Testis (tissue), 3 donors: ENCODE measurements around the gene SERPINB10. TPM values are rescaled to one million over a fixed set of nuclear protein-coding genes. Genes with fewer than 3 reads are reported as not detected.

Experiments
- DNase-seq: peaks from one replicate; pipeline ENCODE4 v3.0.0-alpha.2; 2019
- H3K27ac ChIP-seq, 2 donors: fragments of 200-600 bp; sonication (generic); one replicate each; pipeline ENCODE4 v1.5.1; 2019
- H3K27me3 ChIP-seq: fragments of 200-600 bp; sonication (generic); one replicate; pipeline ENCODE4 v1.5.1; 2019
- H3K36me3 ChIP-seq: fragments of 200-600 bp; sonication (generic); one replicate; pipeline ENCODE4 v1.5.1; 2017; ENCODE audit warnings: low read depth; ENCODE audit errors: missing control alignments
- H3K4me1 ChIP-seq: fragments of 200-600 bp; sonication (generic); one replicate; pipeline ENCODE4 v1.5.1; 2019
- H3K4me3 ChIP-seq, 2 donors: fragments of 200-600 bp; sonication (generic); one replicate each; pipeline ENCODE4 v1.5.1; 2017 to 2019
- H3K9me3 ChIP-seq: fragments of 200-600 bp; sonication (generic); one replicate; pipeline ENCODE4 v1.5.1; 2017
- CTCF ChIP-seq, 3 experiments: fragments of 450-650 bp in 2 of 3; fragments of 200-600 bp in 1 of 3; sonication (generic) in 1 of 3; IDR thresholded peaks; one replicate each; pipeline ENCODE4 v1.5.1; 2016 to 2019; ENCODE audit warnings: antibody characterized with exemption in 3 of 3, mild to moderate bottlenecking in 2 of 3, moderate library complexity in 1 of 3
- POLR2A ChIP-seq: fragments of 450-650 bp; IDR thresholded peaks from one replicate; pipeline ENCODE4 v1.6.1; 2017; ENCODE audit warnings: antibody characterized with exemption, mild to moderate bottlenecking, moderate library complexity
- WGBS, 2 donors: methylation state at CpG; one replicate each; pipeline ENCODE4 v1.1.5; 2018; 5-methylcytosine and 5-hydroxymethylcytosine counted together
- intact Hi-C: fragments of 100-400 bp; cut with DNase I; formaldehyde crosslinking; loops from one replicate; pipeline ENCODE4 v1.15.1; 2023; ENCODE audit warnings: low total_unique reads
- polyA plus RNA-seq: library from polyadenylated mRNA; stranded (reverse); fragments of 350-450 nt; fragmentation: Illumina TruSeq; extraction: RNeasy Lipid Tissue Mini Kit (QIAGEN cat#74804); gene quantifications from one replicate; pipeline ENCODE4 v1.2.3, GENCODE V29; 2014; ENCODE audit warnings: low read depth, low replicate concordance; ENCODE audit not compliant: insufficient read depth
- total RNA-seq, 2 donors: library from RNA; depleted of rRNA; stranded (reverse); fragments of >200 nt; gene quantifications; one replicate each; pipeline ENCODE4 v1.2.3, GENCODE V29; 2016

Gene SERPINB10
- total and polyA plus RNA-seq, 3 donors from 2014 or later, result not detected

- intact Hi-C loops, result no loop called here
- H3K36me3 ChIP-seq, result no peaks in the 10 kb centered on the region
- TF ChIP-seq POLR2A (no peak), CTCF (IDR thresholded peaks at IDR 0.05) (no peak)
- H3K27me3 ChIP-seq, result no peaks in the 10 kb centered on the region
- no peaks in the 10 kb centered on the region for H3K4me1 ChIP-seq
- no peak for DNase-seq
- WGBS, 2 donors, result 69 to 72% methylated on average over 6 of the region's 6 CpGs
- no peak overlapping the region for H3K27ac ChIP-seq
- H3K9me3 ChIP-seq, result no peaks in the 10 kb centered on the region
- H3K4me3 ChIP-seq, result no peak overlapping the region
Measured at GRCh38 chr18:63895190-63895589, 12.6 kb upstream of the SERPINB10 start.

GRCh38 chr18:63897072-63897471, 10.7 kb upstream of the SERPINB10 start:
- H3K36me3 ChIP-seq, result no peaks in the 10 kb centered on the region
- intact Hi-C loops, result no loop called here
- H3K4me3 ChIP-seq, result no peak overlapping the region
- no peaks in the 10 kb centered on the region for H3K27me3 ChIP-seq
- no peak overlapping the region for H3K27ac ChIP-seq
- no peak for DNase-seq
- TF ChIP-seq POLR2A, result no peak
- no peak for TF ChIP-seq CTCF (IDR thresholded peaks at IDR 0.05)
- 68 to 72% methylated on average over 4 of the region's 4 CpGs for WGBS, 2 donors
- H3K4me1 ChIP-seq, result no peaks in the 10 kb centered on the region
- no peaks in the 10 kb centered on the region for H3K9me3 ChIP-seq

GRCh38 chr18:63899206-63899605, 8.6 kb upstream of the SERPINB10 start:
- intact Hi-C loops, result no loop called here
- no peak overlapping the region for H3K27ac ChIP-seq

GRCh38 chr18:63903851-63904570, 3.7 kb upstream of the SERPINB10 start:
- Histone ChIP-seq H3K9me3 (no peaks in the 10 kb centered on the region), H3K36me3 (no peaks in the 10 kb centered on the region), H3K4me3 (no peak overlapping the region), H3K27ac (no peak overlapping the region), H3K4me1 (no peaks in the 10 kb centered on the region), H3K27me3 (no peaks in the 10 kb centered on the region)
- DNase-seq, result no peak
- 91 to 94% methylated on average over 1 of the region's 1 CpG for WGBS, 2 donors
- intact Hi-C loops, result no loop called here
- TF ChIP-seq CTCF (IDR thresholded peaks at IDR 0.05) (no peak), POLR2A (no peak)

More at GRCh38 chr18:63899206-63899605, 8.6 kb upstream of the SERPINB10 start:
- DNase-seq, result no peak
- no peaks in the 10 kb centered on the region for H3K27me3 ChIP-seq
- no peaks in the 10 kb centered on the region for H3K4me1 ChIP-seq
- H3K36me3 ChIP-seq, result no peaks in the 10 kb centered on the region
- TF ChIP-seq CTCF (IDR thresholded peaks at IDR 0.05) (no peak), POLR2A (no peak)
- no peaks in the 10 kb centered on the region for H3K9me3 ChIP-seq
- no peak overlapping the region for H3K4me3 ChIP-seq

GRCh38 chr18:63904694-63905093, 3.1 kb upstream of the SERPINB10 start:
- intact Hi-C loops, result no loop called here
- no peaks in the 10 kb centered on the region for H3K9me3 ChIP-seq
- no peak for TF ChIP-seq POLR2A
- no peak for TF ChIP-seq CTCF (IDR thresholded peaks at IDR 0.05)
- no peaks in the 10 kb centered on the region for H3K27me3 ChIP-seq
- no peak for DNase-seq
- no peaks in the 10 kb centered on the region for H3K4me1 ChIP-seq
- H3K27ac ChIP-seq, result no peak overlapping the region
- no peak overlapping the region for H3K4me3 ChIP-seq
- H3K36me3 ChIP-seq, result no peaks in the 10 kb centered on the region
- 52 to 61% methylated on average over 1 of the region's 1 CpG for WGBS, 2 donors
